ENCODE data around the gene RAB1B. TPM values are rescaled to one million over a fixed set of nuclear protein-coding genes. Genes with fewer than 3 reads are reported as not detected.
"Not testable (repeated sequence)": the region's sequence is repeated elsewhere in the genome, so short reads cannot be mapped to it uniquely, and the experiment has no call there.

RAB1B gene
- total RNA-seq, 4 donors from 2014 or later: 40.6 to 146 (median 94.6) TPM

GRCh38 chr11:66317322-66317722, 48.9 kb downstream of the RAB1B start:
- Histone ChIP-seq H3K27me3 (no peaks in the 10 kb centered on the region), H3K27ac (peak overlapping the region; percentile 82 to 93), H3K36me3 (no peaks in the 10 kb centered on the region), H3K9me3 (no peaks in the 10 kb centered on the region), H3K4me3 (peak overlapping the region; percentile 25 to 48), H3K4me1 (peaks cover 0 to 16% of the 10 kb centered on the region in 2 donors)
- intact Hi-C loops (cut with DNase I; ENCODE audit: low total_unique reads): no loop called here
- TF ChIP-seq CTCF (IDR thresholded peaks at IDR 0.05) (no peak), POLR2A (IDR thresholded peaks at IDR 0.05) (no peak)
- DNase-seq: peak; percentile 59 to 65

GRCh38 chr11:66317723-66318599, 49.5 kb downstream of the RAB1B start:
- peak; percentile 79 to 81 for DNase-seq
- H3K9me3 ChIP-seq: no peaks in the 10 kb centered on the region
- no peaks in the 10 kb centered on the region for H3K36me3 ChIP-seq
- peak overlapping the region in 1 of 2 donors; percentile 48 for H3K4me3 ChIP-seq
- peak overlapping the region; percentile 82 to 93 for H3K27ac ChIP-seq
- H3K4me1 ChIP-seq: peaks cover 0 to 15% of the 10 kb centered on the region in 2 donors
- intact Hi-C loops (cut with DNase I; ENCODE audit: low total_unique reads): no loop called here
- H3K27me3 ChIP-seq: no peaks in the 10 kb centered on the region
- TF ChIP-seq POLR2A (IDR thresholded peaks at IDR 0.05) (no peak), CTCF (IDR thresholded peaks at IDR 0.05) (no peak)

- peak; percentile 32 to 59 for DNase-seq
- H3K27me3 ChIP-seq: no peaks in the 10 kb centered on the region
- H3K4me3 ChIP-seq: no peak overlapping the region
Measured at GRCh38 chr11:66318600-66318970, 50.1 kb downstream of the RAB1B start.

GRCh38 chr11:66320289-66320688, 51.9 kb downstream of the RAB1B start:
- H3K36me3 ChIP-seq; H3K9me3 ChIP-seq; H3K27ac ChIP-seq; intact Hi-C loops (cut with DNase I; ENCODE audit: low total_unique reads); DNase-seq; H3K4me3 ChIP-seq; H3K27me3 ChIP-seq; H3K4me1 ChIP-seq: not testable (repeated sequence)

More at GRCh38 chr11:66318600-66318970, 50.1 kb downstream of the RAB1B start:
- TF ChIP-seq CTCF (IDR thresholded peaks at IDR 0.05): no peak
- no peak for TF ChIP-seq POLR2A (IDR thresholded peaks at IDR 0.05)
- peaks cover 0 to 8% of the 10 kb centered on the region in 2 donors for H3K4me1 ChIP-seq
- peak overlapping the region; percentile 60 to 82 for H3K27ac ChIP-seq
- intact Hi-C loops (cut with DNase I; ENCODE audit: low total_unique reads): no loop called here
- H3K36me3 ChIP-seq: no peaks in the 10 kb centered on the region
- no peaks in the 10 kb centered on the region for H3K9me3 ChIP-seq

- H3K27me3 ChIP-seq; DNase-seq; H3K27ac ChIP-seq; intact Hi-C loops (cut with DNase I; ENCODE audit: low total_unique reads); H3K4me1 ChIP-seq; H3K36me3 ChIP-seq; H3K9me3 ChIP-seq; H3K4me3 ChIP-seq: not testable (repeated sequence)
Measured at GRCh38 chr11:66320748-66321147, 52.3 kb downstream of the RAB1B start.

- TF ChIP-seq POLR2A (IDR thresholded peaks at IDR 0.05): no peak
- no peak for TF ChIP-seq CTCF (IDR thresholded peaks at IDR 0.05)
- Histone ChIP-seq H3K36me3 (no peaks in the 10 kb centered on the region), H3K27ac (no peak overlapping the region), H3K27me3 (no peaks in the 10 kb centered on the region), H3K9me3 (no peaks in the 10 kb centered on the region), H3K4me3 (no peak overlapping the region), H3K4me1 (peaks cover 0 to 8% of the 10 kb centered on the region in 2 donors)
- intact Hi-C loops (cut with DNase I; ENCODE audit: low total_unique reads): no loop called here
- no peak for DNase-seq
Measured at GRCh38 chr11:66321606-66322005, 53.2 kb downstream of the RAB1B start.

Data from uterus (tissue), 4 donors.